SK-N-SH treated with all-trans-retinoic acid at 6 μM for 48 hours (cell line): ENCODE data around the gene SCRN1.

Source experiments
- CREB5 ChIP-seq: fragments of 250-450 bp; sonication (Bioruptor Pico); IDR thresholded peaks from 2 replicates; pipeline ENCODE4 v1.5.1; 2020; ENCODE audit warnings: low read depth, mild to moderate bottlenecking, moderate library complexity
- CSDC2 ChIP-seq: fragments of 250-450 bp; sonication (Bioruptor Pico); IDR thresholded peaks from 2 replicates; pipeline ENCODE4 v1.5.0; 2020; ENCODE audit warnings: mild to moderate bottlenecking, moderate library complexity
- ESRRG ChIP-seq: fragments of 250-450 bp; sonication (Bioruptor Pico); IDR thresholded peaks from 2 replicates; pipeline ENCODE4 v1.6.1; 2021; ENCODE audit warnings: mild to moderate bottlenecking
- GLIS3 ChIP-seq: fragments of 250-450 bp; sonication (Bioruptor Pico); IDR thresholded peaks from 2 replicates; pipeline ENCODE4 v1.5.0; 2020; ENCODE audit warnings: mild to moderate bottlenecking, moderate library complexity
- ISL1 ChIP-seq: fragments of 250-450 bp; sonication (Bioruptor Pico); IDR thresholded peaks from 2 replicates; pipeline ENCODE4 v2.1.2; 2022; ENCODE audit warnings: mild to moderate bottlenecking, moderate library complexity
- OSR1 ChIP-seq: fragments of 250-450 bp; sonication (Bioruptor Pico); IDR thresholded peaks from 2 replicates; pipeline ENCODE4 v1.8.0; 2022; ENCODE audit warnings: moderate library complexity, mild to moderate bottlenecking, inconsistent platforms
- PATZ1 ChIP-seq: fragments of 250-450 bp; sonication (Bioruptor Pico); IDR thresholded peaks from 2 replicates; pipeline ENCODE4 v1.8.0; 2020; ENCODE audit warnings: mild to moderate bottlenecking, moderate library complexity, borderline replicate concordance
- POU6F1 ChIP-seq: fragments of 250-450 bp; sonication (Bioruptor Pico); IDR thresholded peaks from 2 replicates; pipeline ENCODE4 v1.8.0; 2021; ENCODE audit warnings: low read depth, mild to moderate bottlenecking, moderate library complexity, borderline replicate concordance
- RARB ChIP-seq: fragments of 250-450 bp; sonication (Bioruptor Pico); IDR thresholded peaks from 2 replicates; pipeline ENCODE4 v1.8.0; 2021; ENCODE audit warnings: mild to moderate bottlenecking, moderate library complexity
- TSHZ2 ChIP-seq: fragments of 250-450 bp; sonication (Bioruptor Pico); IDR thresholded peaks from 2 replicates; pipeline ENCODE4 v1.5.0; 2020; ENCODE audit warnings: mild to moderate bottlenecking, moderate library complexity
- ZNF70 ChIP-seq: fragments of 450-650 bp; formaldehyde crosslinking; IDR thresholded peaks from 2 replicates; pipeline ENCODE4 v1.5.0; 2020; ENCODE audit warnings: mild to moderate bottlenecking, moderate library complexity
- ZNF8 ChIP-seq: fragments of 450-650 bp; formaldehyde crosslinking; IDR thresholded peaks from 2 replicates; pipeline ENCODE4 v1.5.0; 2020; ENCODE audit warnings: mild to moderate bottlenecking, moderate library complexity

GRCh38 chr7:29920491-29920890, 69.1 kb downstream of the SCRN1 start:
- TF ChIP-seq POU6F1 (CRISPR knock-in tag) (no peak), ESRRG (CRISPR knock-in tag) (no peak), TSHZ2 (CRISPR knock-in tag) (no peak), CREB5 (CRISPR knock-in tag) (no peak), ZNF70 (no peak), ZNF8 (CRISPR knock-in tag) (no peak), CSDC2 (CRISPR knock-in tag) (no peak), OSR1 (CRISPR knock-in tag) (no peak), PATZ1 (CRISPR knock-in tag) (no peak), ISL1 (CRISPR knock-in tag) (no peak), RARB (CRISPR knock-in tag) (no peak), GLIS3 (CRISPR knock-in tag) (no peak)
